GM23338 (cell line): ENCODE measurements around the gene IL6R.

Experiments used
- EZH2 ChIP-seq: fragments of 200-600 bp; sonication (generic); IDR thresholded peaks from one replicate; pipeline ENCODE4 v1.8.0; 2017; ENCODE audit warnings: antibody characterized with exemption, mild to moderate bottlenecking, low read depth; ENCODE audit not compliant: unreplicated experiment
- EZH2phosphoT487 ChIP-seq: fragments of 200-600 bp; sonication (generic); IDR thresholded peaks from one replicate; pipeline ENCODE4 v1.8.1; 2018; ENCODE audit warnings: antibody characterized with exemption; ENCODE audit not compliant: unreplicated experiment
- JUNB ChIP-seq: IDR thresholded peaks from one replicate; pipeline ENCODE4 v1.6.1; 2016; ENCODE audit warnings: antibody characterized with exemption; ENCODE audit not compliant: unreplicated experiment
- NANOG ChIP-seq: IDR thresholded peaks from 2 replicates; pipeline ENCODE4 v1.6.1; 2016; ENCODE audit warnings: antibody characterized with exemption, borderline replicate concordance
- POLR2AphosphoS5 ChIP-seq: IDR thresholded peaks from 2 replicates; pipeline ENCODE4 v1.6.1; 2016; ENCODE audit warnings: antibody characterized with exemption, low read depth
- TF ChIP-seq, protein P1 (sequence below), 2 experiments: fragments of 200-600 bp in 1 of 2; sonication (generic) in 1 of 2; conservative IDR thresholded peaks; 2 replicates each; pipeline versions ENCODE4 v1.5.1 to v1.6.1; 2016 to 2017; ENCODE audit warnings: antibody characterized with exemption in 2 of 2, low read depth in 2 of 2, mild to moderate bottlenecking in 2 of 2, moderate library complexity in 1 of 2
- TF ChIP-seq, protein P2 (sequence below): IDR thresholded peaks from one replicate; pipeline ENCODE4 v1.6.1; 2018; ENCODE audit warnings: antibody characterized with exemption; ENCODE audit not compliant: unreplicated experiment

- TF ChIP-seq POLR2AphosphoS5: no peak
- TF ChIP-seq, protein P1, sequence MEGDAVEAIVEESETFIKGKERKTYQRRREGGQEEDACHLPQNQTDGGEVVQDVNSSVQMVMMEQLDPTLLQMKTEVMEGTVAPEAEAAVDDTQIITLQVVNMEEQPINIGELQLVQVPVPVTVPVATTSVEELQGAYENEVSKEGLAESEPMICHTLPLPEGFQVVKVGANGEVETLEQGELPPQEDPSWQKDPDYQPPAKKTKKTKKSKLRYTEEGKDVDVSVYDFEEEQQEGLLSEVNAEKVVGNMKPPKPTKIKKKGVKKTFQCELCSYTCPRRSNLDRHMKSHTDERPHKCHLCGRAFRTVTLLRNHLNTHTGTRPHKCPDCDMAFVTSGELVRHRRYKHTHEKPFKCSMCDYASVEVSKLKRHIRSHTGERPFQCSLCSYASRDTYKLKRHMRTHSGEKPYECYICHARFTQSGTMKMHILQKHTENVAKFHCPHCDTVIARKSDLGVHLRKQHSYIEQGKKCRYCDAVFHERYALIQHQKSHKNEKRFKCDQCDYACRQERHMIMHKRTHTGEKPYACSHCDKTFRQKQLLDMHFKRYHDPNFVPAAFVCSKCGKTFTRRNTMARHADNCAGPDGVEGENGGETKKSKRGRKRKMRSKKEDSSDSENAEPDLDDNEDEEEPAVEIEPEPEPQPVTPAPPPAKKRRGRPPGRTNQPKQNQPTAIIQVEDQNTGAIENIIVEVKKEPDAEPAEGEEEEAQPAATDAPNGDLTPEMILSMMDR (conservative IDR thresholded peaks at IDR 0.05; ENCODE audit: low read depth in 2 of 2): no peak
- no peak for TF ChIP-seq EZH2
- TF ChIP-seq, protein P2, sequence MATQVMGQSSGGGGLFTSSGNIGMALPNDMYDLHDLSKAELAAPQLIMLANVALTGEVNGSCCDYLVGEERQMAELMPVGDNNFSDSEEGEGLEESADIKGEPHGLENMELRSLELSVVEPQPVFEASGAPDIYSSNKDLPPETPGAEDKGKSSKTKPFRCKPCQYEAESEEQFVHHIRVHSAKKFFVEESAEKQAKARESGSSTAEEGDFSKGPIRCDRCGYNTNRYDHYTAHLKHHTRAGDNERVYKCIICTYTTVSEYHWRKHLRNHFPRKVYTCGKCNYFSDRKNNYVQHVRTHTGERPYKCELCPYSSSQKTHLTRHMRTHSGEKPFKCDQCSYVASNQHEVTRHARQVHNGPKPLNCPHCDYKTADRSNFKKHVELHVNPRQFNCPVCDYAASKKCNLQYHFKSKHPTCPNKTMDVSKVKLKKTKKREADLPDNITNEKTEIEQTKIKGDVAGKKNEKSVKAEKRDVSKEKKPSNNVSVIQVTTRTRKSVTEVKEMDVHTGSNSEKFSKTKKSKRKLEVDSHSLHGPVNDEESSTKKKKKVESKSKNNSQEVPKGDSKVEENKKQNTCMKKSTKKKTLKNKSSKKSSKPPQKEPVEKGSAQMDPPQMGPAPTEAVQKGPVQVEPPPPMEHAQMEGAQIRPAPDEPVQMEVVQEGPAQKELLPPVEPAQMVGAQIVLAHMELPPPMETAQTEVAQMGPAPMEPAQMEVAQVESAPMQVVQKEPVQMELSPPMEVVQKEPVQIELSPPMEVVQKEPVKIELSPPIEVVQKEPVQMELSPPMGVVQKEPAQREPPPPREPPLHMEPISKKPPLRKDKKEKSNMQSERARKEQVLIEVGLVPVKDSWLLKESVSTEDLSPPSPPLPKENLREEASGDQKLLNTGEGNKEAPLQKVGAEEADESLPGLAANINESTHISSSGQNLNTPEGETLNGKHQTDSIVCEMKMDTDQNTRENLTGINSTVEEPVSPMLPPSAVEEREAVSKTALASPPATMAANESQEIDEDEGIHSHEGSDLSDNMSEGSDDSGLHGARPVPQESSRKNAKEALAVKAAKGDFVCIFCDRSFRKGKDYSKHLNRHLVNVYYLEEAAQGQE: no peak
- TF ChIP-seq NANOG: no peak
- no peak for TF ChIP-seq JUNB
- TF ChIP-seq EZH2phosphoT487: no peak
These were observed 97.1 kb downstream of the IL6R start, which contains the start of the genes SHE and TDRD10 for GRCh38 chr1:154502066-154502743.
